H9 (cell line): Measurements from ENCODE around the gene CACNA1D. TPM values are rescaled to one million over a fixed set of nuclear protein-coding genes. Genes with fewer than 3 reads are reported as not detected.

ENCODE experiments used
- DNase-seq: peaks from one replicate; pipeline ENCODE4 v3.0.0-alpha.2; 2017
- H2AFZ ChIP-seq: one replicate; pipeline ENCODE4 v1.6.1; 2013; ENCODE audit warnings: mild to moderate bottlenecking, low read length, control low read depth, moderate library complexity
- H2AK5ac ChIP-seq: 2 replicates; pipeline ENCODE4 v1.6.1; 2013; ENCODE audit warnings: low read length, control low read depth, mixed read lengths; ENCODE audit not compliant: insufficient read length
- H2BK120ac ChIP-seq: one replicate; pipeline ENCODE4 v1.6.1; 2013; ENCODE audit warnings: low read depth, mild to moderate bottlenecking, low read length, control low read depth, inconsistent platforms; ENCODE audit not compliant: poor library complexity, severe bottlenecking
- H2BK12ac ChIP-seq: 2 replicates; pipeline ENCODE4 v1.6.1; 2013; ENCODE audit warnings: low read length, control low read depth, mixed read lengths, low read depth; ENCODE audit not compliant: insufficient read length
- H2BK15ac ChIP-seq: 2 replicates; pipeline ENCODE4 v1.6.1; 2013; ENCODE audit warnings: low read depth, low read length, control low read depth
- H2BK20ac ChIP-seq: one replicate; pipeline ENCODE4 v1.6.1; 2013; ENCODE audit warnings: low read depth, mild to moderate bottlenecking, low read length, control low read depth, inconsistent platforms; ENCODE audit not compliant: poor library complexity, severe bottlenecking
- H2BK5ac ChIP-seq: 2 replicates; pipeline ENCODE4 v1.6.1; 2013; ENCODE audit warnings: low read length, control low read depth, mixed read lengths; ENCODE audit not compliant: insufficient read length
- H3K14ac ChIP-seq: 2 replicates; pipeline ENCODE4 v1.6.1; 2013; ENCODE audit warnings: low read length, control low read depth; ENCODE audit not compliant: insufficient read depth
- H3K18ac ChIP-seq: 2 replicates; pipeline ENCODE4 v1.6.1; 2013; ENCODE audit warnings: low read depth, mild to moderate bottlenecking, mixed read lengths, low read length, control low read depth; ENCODE audit not compliant: insufficient read length
- H3K23ac ChIP-seq: 2 replicates; pipeline ENCODE4 v1.6.1; 2013; ENCODE audit warnings: low read length, control low read depth, mixed read lengths, low read depth; ENCODE audit not compliant: insufficient read length
- H3K23me2 ChIP-seq: 2 replicates; pipeline ENCODE4 v1.6.1; 2013; ENCODE audit warnings: low read depth, mild to moderate bottlenecking, mixed read lengths, low read length, control low read depth; ENCODE audit not compliant: insufficient read length, poor library complexity, severe bottlenecking
- H3K27ac ChIP-seq: 2 replicates; pipeline ENCODE4 v1.5.1; 2013; ENCODE audit warnings: low read length, control low read depth, mixed read lengths, low read depth; ENCODE audit not compliant: insufficient read length
- H3K27me3 ChIP-seq: 2 replicates; pipeline ENCODE4 v1.6.1; 2013; ENCODE audit warnings: low read length, control low read depth, inconsistent platforms; ENCODE audit not compliant: insufficient read depth
- H3K4ac ChIP-seq: 2 replicates; pipeline ENCODE4 v1.6.1; 2013; ENCODE audit warnings: low read depth, mild to moderate bottlenecking, control low read depth, inconsistent platforms, low read length, moderate library complexity
- H3K4me1 ChIP-seq: 2 replicates; pipeline ENCODE4 v1.6.1; 2013; ENCODE audit warnings: low read length, control low read depth, inconsistent platforms; ENCODE audit not compliant: insufficient read depth
- H3K4me2 ChIP-seq: 2 replicates; pipeline ENCODE4 v1.6.1; 2013; ENCODE audit warnings: low read length, control low read depth, mixed read lengths; ENCODE audit not compliant: insufficient read length, insufficient read depth
- H3K56ac ChIP-seq: 2 replicates; pipeline ENCODE4 v1.6.1; 2013; ENCODE audit warnings: low read depth, mild to moderate bottlenecking, mixed read lengths, low read length, control low read depth; ENCODE audit not compliant: insufficient read length
- H3K79me1 ChIP-seq: 2 replicates; pipeline ENCODE4 v1.6.1; 2013; ENCODE audit warnings: low read depth, mild to moderate bottlenecking, moderate library complexity, low read length, control low read depth, inconsistent platforms; ENCODE audit not compliant: insufficient read depth, poor library complexity, severe bottlenecking
- H3K79me2 ChIP-seq: 2 replicates; pipeline ENCODE4 v1.6.1; 2013; ENCODE audit warnings: low read length, control low read depth, inconsistent platforms; ENCODE audit not compliant: insufficient read depth
- H3K9ac ChIP-seq: 2 replicates; pipeline ENCODE4 v1.6.1; 2013; ENCODE audit warnings: low read length, control low read depth, mixed read lengths; ENCODE audit not compliant: insufficient read length; ENCODE audit errors: extremely low read depth
- H3K9me3 ChIP-seq: one replicate; pipeline ENCODE4 v1.6.1; 2013; ENCODE audit warnings: low read depth, low read length, inconsistent platforms; ENCODE audit not compliant: control insufficient read depth
- H3T11ph ChIP-seq: one replicate; pipeline ENCODE4 v1.6.1; 2013; ENCODE audit warnings: mild to moderate bottlenecking, low read length, control low read depth, inconsistent platforms
- H4K20me1 ChIP-seq: one replicate; pipeline ENCODE4 v1.6.1; 2013; ENCODE audit not compliant: control insufficient read depth, insufficient read length, insufficient read depth
- H4K5ac ChIP-seq: 2 replicates; pipeline ENCODE4 v1.6.1; 2013; ENCODE audit warnings: low read depth, mild to moderate bottlenecking, mixed read lengths, low read length, control low read depth; ENCODE audit not compliant: insufficient read length
- H4K8ac ChIP-seq: replicated peaks from 2 replicates; pipeline ENCODE4 v1.6.1; 2013; ENCODE audit warnings: low read length, control low read depth, mixed read lengths, low read depth; ENCODE audit not compliant: insufficient read length
- H4K91ac ChIP-seq: 2 replicates; pipeline ENCODE4 v1.6.1; 2013; ENCODE audit warnings: low read depth, mild to moderate bottlenecking, moderate library complexity, mixed read lengths, low read length, control low read depth; ENCODE audit not compliant: insufficient read length
- H3K27ac Mint-ChIP-seq, 3 experiments: 2 replicates in 2 of 3; 3 replicates in 1 of 3; pipeline ENCODE4 v1.8.0; 2020 to 2021; ENCODE audit warnings: mixed read lengths in 3 of 3, mild to moderate bottlenecking in 1 of 3, moderate library complexity in 1 of 3
- H3K27me3 Mint-ChIP-seq: 2 replicates; pipeline ENCODE4 v1.8.0; 2021; ENCODE audit warnings: low read depth, mild to moderate bottlenecking, moderate library complexity, mixed read lengths
- H3K36me3 Mint-ChIP-seq, 3 experiments: 2 replicates in 2 of 3; 3 replicates in 1 of 3; pipeline ENCODE4 v1.8.0; 2020 to 2021; ENCODE audit warnings: low read depth in 3 of 3, mixed read lengths in 3 of 3; ENCODE audit not compliant: insufficient read depth in 1 of 3
- H3K4me1 Mint-ChIP-seq, 2 experiments: 2 replicates each; pipeline ENCODE4 v1.8.0; 2020; ENCODE audit warnings: mixed read lengths in 2 of 2
- H3K4me3 Mint-ChIP-seq, 2 experiments: 2 replicates in 1 of 2; 3 replicates in 1 of 2; pipeline ENCODE4 v1.8.0; 2020 to 2021; ENCODE audit warnings: mild to moderate bottlenecking in 2 of 2, mixed read lengths in 2 of 2, moderate library complexity in 1 of 2
- H3K9me3 Mint-ChIP-seq, 2 experiments: 2 replicates in 1 of 2; 3 replicates in 1 of 2; pipeline ENCODE4 v1.8.0; 2020; ENCODE audit warnings: mild to moderate bottlenecking in 2 of 2, mixed read lengths in 2 of 2, moderate library complexity in 1 of 2
- WGBS: extraction: QIAGEN DNeasy Blood & Tissue Kit; methylation state at CpG from one replicate; pipeline ENCODE4 v1.1.7; 2013; ENCODE audit warnings: missing lambda C conversion rate, low lambda C conversion rate, mixed read lengths; ENCODE audit not compliant: insufficient read length; ENCODE audit errors: extremely low coverage; 5-methylcytosine and 5-hydroxymethylcytosine counted together
- total RNA-seq: library from RNA; stranded (reverse); gene quantifications from 2 replicates; pipeline ENCODE4 v1.2.1, GENCODE V29; 2021
- TF ChIP-seq, protein P1 (sequence below): fragments of 200-600 bp; sonication (generic); conservative IDR thresholded peaks from 3 replicates; pipeline ENCODE4 v1.8.0; 2021; ENCODE audit warnings: antibody characterized with exemption, mild to moderate bottlenecking

The CACNA1D gene
- total RNA-seq, 1 experiment from 2014 or later = 3.5 TPM

DNA sequence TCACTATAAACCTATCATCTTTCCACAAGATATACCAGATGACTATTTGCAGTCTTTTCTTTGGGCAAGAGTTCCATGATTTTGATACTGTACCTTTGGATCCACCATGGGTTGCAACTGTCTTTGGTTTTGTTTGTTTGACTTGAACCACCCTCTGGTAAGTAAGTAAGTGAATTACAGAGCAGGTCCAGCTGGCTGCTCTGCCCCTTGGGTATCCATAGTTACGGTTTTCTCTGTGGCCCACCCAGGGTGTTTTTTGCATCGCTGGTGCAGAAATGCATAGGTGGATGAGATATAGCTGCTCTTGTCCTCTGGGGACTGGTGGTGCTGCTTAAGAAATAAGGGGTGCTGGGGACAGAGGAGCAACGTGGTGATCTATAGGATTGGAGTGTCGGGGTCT lies 318.0 kb downstream of the CACNA1D start:
- H3K4me1 Mint-ChIP-seq = no peaks in the 10 kb centered on the region; a peak in 1 of 4 replicates
- Histone ChIP-seq H4K5ac (no peak overlapping the region), H2BK5ac (no peak overlapping the region), H2BK120ac (no peak overlapping the region), H2BK15ac (no peak overlapping the region), H3K9ac (no peak overlapping the region), H4K20me1 (no peaks in the 10 kb centered on the region), H2AFZ (no peak overlapping the region), H3K4me1 (no peaks in the 10 kb centered on the region), H3K27ac (no peak overlapping the region), H2BK20ac (no peak overlapping the region), H3K9me3 (no peaks in the 10 kb centered on the region), H3K4me2 (no peak overlapping the region), H3K23ac (no peak overlapping the region), H3K14ac (no peak overlapping the region), H3K79me1 (no peaks in the 10 kb centered on the region), H2BK12ac (no peak overlapping the region), H4K91ac (no peak overlapping the region), H3K18ac (no peak overlapping the region), H3K23me2 (no peaks in the 10 kb centered on the region), H3K56ac (no peak overlapping the region), H2AK5ac (no peak overlapping the region), H3K4ac (no peak overlapping the region), H4K8ac (no peak overlapping the region), H3T11ph (no peak overlapping the region), H3K79me2 (no peaks in the 10 kb centered on the region), H3K27me3 (no peaks in the 10 kb centered on the region)
- no peak for DNase-seq
- no peaks in the 10 kb centered on the region; the same call in 1 of the 2 replicates for H3K27me3 Mint-ChIP-seq
- H3K36me3 Mint-ChIP-seq = peaks cover 0 to 8% (median 5%) of the 10 kb centered on the region in 3 experiments; a peak in 3 of 7 replicates
- no peak overlapping the region for H3K4me3 Mint-ChIP-seq
- no CpG with 5 or more reads among the region's 4 CpGs for WGBS
- TF ChIP-seq, protein P1, sequence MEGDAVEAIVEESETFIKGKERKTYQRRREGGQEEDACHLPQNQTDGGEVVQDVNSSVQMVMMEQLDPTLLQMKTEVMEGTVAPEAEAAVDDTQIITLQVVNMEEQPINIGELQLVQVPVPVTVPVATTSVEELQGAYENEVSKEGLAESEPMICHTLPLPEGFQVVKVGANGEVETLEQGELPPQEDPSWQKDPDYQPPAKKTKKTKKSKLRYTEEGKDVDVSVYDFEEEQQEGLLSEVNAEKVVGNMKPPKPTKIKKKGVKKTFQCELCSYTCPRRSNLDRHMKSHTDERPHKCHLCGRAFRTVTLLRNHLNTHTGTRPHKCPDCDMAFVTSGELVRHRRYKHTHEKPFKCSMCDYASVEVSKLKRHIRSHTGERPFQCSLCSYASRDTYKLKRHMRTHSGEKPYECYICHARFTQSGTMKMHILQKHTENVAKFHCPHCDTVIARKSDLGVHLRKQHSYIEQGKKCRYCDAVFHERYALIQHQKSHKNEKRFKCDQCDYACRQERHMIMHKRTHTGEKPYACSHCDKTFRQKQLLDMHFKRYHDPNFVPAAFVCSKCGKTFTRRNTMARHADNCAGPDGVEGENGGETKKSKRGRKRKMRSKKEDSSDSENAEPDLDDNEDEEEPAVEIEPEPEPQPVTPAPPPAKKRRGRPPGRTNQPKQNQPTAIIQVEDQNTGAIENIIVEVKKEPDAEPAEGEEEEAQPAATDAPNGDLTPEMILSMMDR = peak; percentile 41
- H3K9me3 Mint-ChIP-seq = no peaks in the 10 kb centered on the region
- no peak overlapping the region for H3K27ac Mint-ChIP-seq
